ENCODE results near the gene IPCEF1.

The IPCEF1 gene

DNA sequence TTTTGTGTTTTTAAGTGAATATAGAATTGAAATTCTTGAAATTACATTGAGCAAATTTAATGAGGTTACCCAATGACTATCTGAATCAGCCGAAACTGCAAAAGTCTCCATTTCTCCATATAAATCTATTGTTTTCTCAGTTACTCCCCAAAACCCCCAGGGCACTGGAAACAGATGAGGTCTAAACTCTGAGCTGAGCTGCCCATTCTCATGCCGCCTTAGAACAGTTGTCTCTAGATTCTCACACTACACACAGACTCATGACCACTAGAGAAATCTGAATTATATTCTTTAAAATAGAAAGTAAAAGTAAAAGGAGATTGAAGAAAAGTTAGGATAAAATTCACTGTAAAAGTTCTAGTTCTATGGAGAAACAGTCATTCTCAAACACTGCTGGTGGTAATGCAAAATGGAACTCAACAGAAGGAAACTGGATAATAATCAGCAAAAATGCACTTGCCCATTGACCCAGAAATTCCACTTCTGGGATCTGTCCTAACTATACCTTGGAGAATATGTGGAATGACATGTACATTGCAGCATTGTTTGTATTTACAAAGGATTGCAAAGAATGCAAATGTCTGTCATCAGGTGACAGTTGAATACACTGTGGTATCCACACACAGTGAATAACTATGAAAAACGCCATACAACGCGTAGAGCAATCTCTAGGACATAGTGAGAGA lies 125.5 kb downstream of the IPCEF1 start:
- CTCF ChIA-PET = no interaction called here

DNA sequence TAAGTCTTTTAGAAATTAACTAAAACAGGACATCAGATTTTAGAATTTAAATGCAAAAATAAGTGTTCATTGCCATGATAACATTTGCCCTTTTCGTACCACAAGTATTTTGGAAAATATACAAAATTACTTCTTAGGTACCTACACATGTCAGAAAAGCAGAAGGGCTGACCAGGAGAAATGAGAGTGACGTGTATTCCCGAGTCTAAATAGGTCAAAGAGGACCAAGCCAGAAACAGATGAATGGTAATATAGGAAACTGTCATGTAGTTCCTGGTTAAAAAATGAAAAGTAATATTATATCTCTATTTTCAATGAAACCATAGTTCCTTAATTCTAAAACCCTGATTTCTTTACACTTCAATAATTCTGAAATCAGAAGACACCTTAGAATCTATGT lies 126.2 kb downstream of the IPCEF1 start:
- CTCF ChIA-PET = no interaction called here
- peaks cover 71% of the 10 kb centered on the region for H3K4me1 Mint-ChIP-seq
- no peak overlapping the region for H3K4me3 Mint-ChIP-seq
- no peaks in the 10 kb centered on the region for H3K9me3 Mint-ChIP-seq
- DNase-seq = no peak
- peaks cover 35% of the 10 kb centered on the region for H3K36me3 Mint-ChIP-seq
- H3K27me3 Mint-ChIP-seq = no peaks in the 10 kb centered on the region
- H3K27ac Mint-ChIP-seq = peak overlapping the region; percentile 80

More for the DNA sequence above, 125.5 kb downstream of the IPCEF1 start:
- no peak for DNase-seq
- Mint-ChIP-seq H3K27ac (peak overlapping the region; percentile 81), H3K4me3 (peak overlapping the region; percentile 45), H3K36me3 (peaks cover 32% of the 10 kb centered on the region), H3K4me1 (peaks cover 68% of the 10 kb centered on the region), H3K27me3 (no peaks in the 10 kb centered on the region), H3K9me3 (no peaks in the 10 kb centered on the region)

DNA sequence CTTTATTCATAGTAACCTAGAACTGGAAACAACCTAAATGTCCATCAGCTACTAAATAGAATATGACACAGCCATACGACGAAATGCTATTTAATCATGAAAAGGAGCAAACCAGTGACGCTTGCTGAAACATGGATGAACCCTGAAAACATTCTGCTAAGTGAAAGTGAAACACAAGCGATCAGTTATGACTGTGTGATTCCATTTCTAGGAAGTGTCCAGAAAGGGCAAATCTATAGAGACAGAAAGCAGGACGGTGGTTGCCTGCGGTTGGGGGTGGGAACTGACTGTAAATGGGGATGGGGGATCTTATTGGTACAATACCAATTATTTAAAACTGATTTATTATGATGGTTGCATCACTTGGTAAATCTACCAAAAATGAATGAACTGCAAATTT lies 126.8 kb downstream of the IPCEF1 start:
- peaks cover 34% of the 10 kb centered on the region for H3K36me3 Mint-ChIP-seq
- CTCF ChIA-PET = no interaction called here
- H3K27me3 Mint-ChIP-seq = no peaks in the 10 kb centered on the region
- peak; percentile 78 for DNase-seq
- H3K4me3 Mint-ChIP-seq = peak overlapping the region; percentile 58
- H3K9me3 Mint-ChIP-seq = no peaks in the 10 kb centered on the region
- peak overlapping the region; percentile 80 for H3K27ac Mint-ChIP-seq
- peaks cover 69% of the 10 kb centered on the region for H3K4me1 Mint-ChIP-seq

- CTCF ChIA-PET = no interaction called here
Observed at GRCh38 chr6:154228521-154228905, 128.1 kb downstream of the IPCEF1 start.

GRCh38 chr6:154227862-154228520 lies 128.6 kb downstream of the IPCEF1 start:
- no peaks in the 10 kb centered on the region for H3K9me3 Mint-ChIP-seq
- H3K27ac Mint-ChIP-seq = peak overlapping the region; percentile 63
- peaks cover 34% of the 10 kb centered on the region for H3K36me3 Mint-ChIP-seq
- DNase-seq = no peak
- peaks cover 61% of the 10 kb centered on the region for H3K4me1 Mint-ChIP-seq
- H3K27me3 Mint-ChIP-seq = no peaks in the 10 kb centered on the region
- CTCF ChIA-PET = interaction anchor here (1.1 kb wide), 1 partner anchor 12 kb away, joined by 3 read pairs; no protein-coding TSS in a partner anchor
- H3K4me3 Mint-ChIP-seq = no peak overlapping the region

More at GRCh38 chr6:154228521-154228905, 128.1 kb downstream of the IPCEF1 start:
- Mint-ChIP-seq H3K36me3 (peaks cover 32% of the 10 kb centered on the region), H3K9me3 (no peaks in the 10 kb centered on the region), H3K4me3 (no peak overlapping the region), H3K27ac (peak overlapping the region; percentile 63), H3K4me1 (peaks cover 64% of the 10 kb centered on the region), H3K27me3 (no peaks in the 10 kb centered on the region)
- no peak for DNase-seq

DNA sequence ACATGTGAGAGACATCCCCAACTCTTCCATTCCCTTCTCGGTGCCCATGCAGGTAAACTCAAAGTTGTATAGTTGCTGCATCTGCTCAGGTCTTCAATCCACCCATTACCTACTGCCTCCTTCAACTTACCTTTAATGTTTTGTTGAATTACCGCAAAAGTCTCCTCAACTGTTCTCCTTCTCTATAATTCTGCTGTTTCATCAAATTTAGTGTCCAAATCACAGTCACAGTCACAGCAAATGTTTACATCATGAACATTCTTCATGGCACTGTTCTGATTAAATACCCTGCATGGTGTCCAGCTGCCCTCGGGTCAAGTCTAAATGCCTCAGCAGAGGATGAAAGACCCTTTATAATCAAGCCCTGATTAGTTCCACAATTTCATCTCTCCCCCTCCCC lies 130.1 kb downstream of the IPCEF1 start:
- no peak overlapping the region for H3K27ac Mint-ChIP-seq
- H3K4me3 Mint-ChIP-seq = no peak overlapping the region
- no peaks in the 10 kb centered on the region for H3K27me3 Mint-ChIP-seq
- CTCF ChIA-PET = no interaction called here
- peaks cover 58% of the 10 kb centered on the region for H3K4me1 Mint-ChIP-seq
- no peak for DNase-seq
- peaks cover 45% of the 10 kb centered on the region for H3K36me3 Mint-ChIP-seq
- no peaks in the 10 kb centered on the region for H3K9me3 Mint-ChIP-seq

- CTCF ChIA-PET = interaction anchor here (0.8 to 1.6 kb wide), 3 partner anchors 10 to 66 kb away, joined by 3 to 5 read pairs (median 4); no protein-coding TSS in a partner anchor
- DNase-seq = no peak
- no peak overlapping the region for H3K4me3 Mint-ChIP-seq
- peaks cover 51% of the 10 kb centered on the region for H3K4me1 Mint-ChIP-seq
- H3K36me3 Mint-ChIP-seq = peaks cover 52% of the 10 kb centered on the region
- H3K9me3 Mint-ChIP-seq = no peaks in the 10 kb centered on the region
- no peaks in the 10 kb centered on the region for H3K27me3 Mint-ChIP-seq
- no peak overlapping the region for H3K27ac Mint-ChIP-seq
Observed at GRCh38 chr6:154223296-154223695, 133.3 kb downstream of the IPCEF1 start.

- CTCF ChIA-PET = interaction anchor here (0.8 to 1.6 kb wide), 3 partner anchors 9 to 65 kb away, joined by 3 to 5 read pairs (median 4); no protein-coding TSS in a partner anchor
- H3K36me3 Mint-ChIP-seq = peaks cover 53% of the 10 kb centered on the region
- no peak for DNase-seq
- no peak overlapping the region for H3K4me3 Mint-ChIP-seq
- H3K27ac Mint-ChIP-seq = no peak overlapping the region
- no peaks in the 10 kb centered on the region for H3K9me3 Mint-ChIP-seq
- no peaks in the 10 kb centered on the region for H3K27me3 Mint-ChIP-seq
- peaks cover 52% of the 10 kb centered on the region for H3K4me1 Mint-ChIP-seq
Observed at GRCh38 chr6:154222716-154223115, 133.9 kb downstream of the IPCEF1 start.

GRCh38 chr6:154219250-154219649 lies 137.4 kb downstream of the IPCEF1 start:
- no peak for DNase-seq
- Mint-ChIP-seq H3K36me3 (peaks cover 49% of the 10 kb centered on the region), H3K9me3 (no peaks in the 10 kb centered on the region), H3K27ac (peak overlapping the region; percentile 15), H3K4me3 (no peak overlapping the region), H3K27me3 (no peaks in the 10 kb centered on the region), H3K4me1 (peaks cover 43% of the 10 kb centered on the region)
- CTCF ChIA-PET = interaction anchor here (0.6 kb wide), 1 partner anchor 80 kb away, joined by 3 read pairs; no protein-coding TSS in a partner anchor

GRCh38 chr6:154218787-154219186 lies 137.8 kb downstream of the IPCEF1 start:
- no peaks in the 10 kb centered on the region for H3K27me3 Mint-ChIP-seq
- CTCF ChIA-PET = no interaction called here
- H3K36me3 Mint-ChIP-seq = peaks cover 52% of the 10 kb centered on the region
- no peak for DNase-seq
- peak overlapping the region; percentile 15 for H3K27ac Mint-ChIP-seq
- H3K4me3 Mint-ChIP-seq = no peak overlapping the region
- H3K9me3 Mint-ChIP-seq = no peaks in the 10 kb centered on the region
- H3K4me1 Mint-ChIP-seq = peaks cover 39% of the 10 kb centered on the region

DNA sequence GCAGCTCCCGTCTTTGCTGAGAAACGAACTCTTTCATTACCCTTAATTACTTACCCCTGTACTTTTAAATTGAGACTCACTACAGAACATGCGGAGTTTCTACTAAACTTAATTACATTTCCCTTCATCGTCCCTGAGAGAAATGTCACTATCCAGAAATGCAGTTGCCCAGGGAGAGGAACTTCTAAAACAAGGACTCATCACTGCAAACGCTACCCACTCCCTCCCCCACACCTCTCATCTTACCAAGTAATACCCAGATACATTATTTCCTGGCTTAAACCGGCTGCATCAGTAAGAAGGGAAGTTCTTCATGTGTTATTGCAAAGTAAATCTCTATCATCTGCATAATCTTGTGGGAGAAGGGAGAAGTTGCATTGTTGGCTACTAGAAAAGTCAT lies 138.3 kb downstream of the IPCEF1 start:
- no peak overlapping the region for H3K27ac Mint-ChIP-seq
- H3K36me3 Mint-ChIP-seq = peaks cover 49% of the 10 kb centered on the region
- CTCF ChIA-PET = no interaction called here
- H3K4me3 Mint-ChIP-seq = no peak overlapping the region
- peaks cover 38% of the 10 kb centered on the region for H3K4me1 Mint-ChIP-seq
- no peaks in the 10 kb centered on the region for H3K27me3 Mint-ChIP-seq
- no peaks in the 10 kb centered on the region for H3K9me3 Mint-ChIP-seq
- DNase-seq = no peak

DNA sequence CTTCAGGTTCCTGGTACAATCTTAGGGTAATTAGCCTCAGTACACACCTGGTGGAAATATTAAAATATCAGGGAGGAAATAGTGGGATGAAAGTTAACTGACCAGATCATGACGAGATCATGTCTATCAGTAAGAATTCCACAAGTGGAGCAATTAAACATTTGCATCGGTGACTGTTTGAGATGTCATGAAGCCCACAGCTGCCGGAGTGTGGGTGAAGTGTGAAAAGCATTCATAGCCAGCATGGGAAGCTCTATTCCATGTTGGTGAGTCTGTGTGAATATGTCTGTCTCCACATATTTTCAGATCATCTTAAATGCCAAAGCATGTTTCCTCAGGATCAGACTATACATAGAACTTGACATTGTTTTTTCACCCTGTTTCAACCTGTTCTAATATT lies 142.8 kb downstream of the IPCEF1 start:
- H3K36me3 Mint-ChIP-seq = peaks cover 49% of the 10 kb centered on the region
- CTCF ChIA-PET = interaction anchor here (0.6 to 1.0 kb wide), 2 partner anchors 9 to 12 kb away, joined by 3 to 4 read pairs; no protein-coding TSS in a partner anchor
- peaks cover 12% of the 10 kb centered on the region for H3K4me1 Mint-ChIP-seq
- no peak for DNase-seq
- no peaks in the 10 kb centered on the region for H3K9me3 Mint-ChIP-seq
- H3K27ac Mint-ChIP-seq = no peak overlapping the region
- H3K4me3 Mint-ChIP-seq = no peak overlapping the region
- H3K27me3 Mint-ChIP-seq = no peaks in the 10 kb centered on the region

- no peak for DNase-seq
- H3K36me3 Mint-ChIP-seq = peaks cover 59% of the 10 kb centered on the region
- no peaks in the 10 kb centered on the region for H3K4me1 Mint-ChIP-seq
- H3K27ac Mint-ChIP-seq = no peak overlapping the region
- H3K4me3 Mint-ChIP-seq = no peak overlapping the region
- H3K27me3 Mint-ChIP-seq = no peaks in the 10 kb centered on the region
- no peaks in the 10 kb centered on the region for H3K9me3 Mint-ChIP-seq
- CTCF ChIA-PET = no interaction called here
Observed at GRCh38 chr6:154210678-154211077, 145.9 kb downstream of the IPCEF1 start.

- Mint-ChIP-seq H3K27me3 (no peaks in the 10 kb centered on the region), H3K36me3 (peaks cover 65% of the 10 kb centered on the region), H3K4me3 (no peak overlapping the region), H3K4me1 (no peaks in the 10 kb centered on the region), H3K9me3 (no peaks in the 10 kb centered on the region), H3K27ac (no peak overlapping the region)
- no peak for DNase-seq
- CTCF ChIA-PET = interaction anchor here (2.8 kb wide), 1 partner anchor 68 kb away, joined by 8 read pairs; no protein-coding TSS in a partner anchor
Observed at GRCh38 chr6:154209555-154209954, 147.0 kb downstream of the IPCEF1 start.

DNA sequence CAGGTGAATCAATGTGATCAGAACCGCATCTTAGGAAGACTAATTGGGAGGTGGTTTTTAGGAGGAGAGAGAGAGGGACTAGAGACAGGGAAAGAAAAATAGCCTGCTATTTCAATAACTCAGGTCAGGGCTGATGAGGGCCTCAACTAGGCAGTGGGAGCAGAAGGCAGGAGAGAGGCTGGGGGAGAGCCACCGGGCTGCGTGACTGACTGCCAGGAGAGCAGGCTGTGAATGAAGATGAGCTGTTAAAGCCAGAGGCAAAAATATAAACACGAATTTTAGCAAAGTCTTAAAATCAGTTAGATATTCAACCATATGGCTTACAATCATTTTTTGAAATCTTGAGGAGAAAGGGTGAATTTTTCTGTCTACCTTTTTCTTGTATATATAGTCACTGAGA lies 149.6 kb downstream of the IPCEF1 start:
- CTCF ChIA-PET = interaction anchor here (2.8 kb wide), 1 partner anchor 71 kb away, joined by 8 read pairs; no protein-coding TSS in a partner anchor
- H3K4me3 Mint-ChIP-seq = no peak overlapping the region
- peaks cover 69% of the 10 kb centered on the region for H3K36me3 Mint-ChIP-seq
- H3K27ac Mint-ChIP-seq = no peak overlapping the region
- H3K27me3 Mint-ChIP-seq = no peaks in the 10 kb centered on the region
- no peaks in the 10 kb centered on the region for H3K9me3 Mint-ChIP-seq
- no peak for DNase-seq
- no peaks in the 10 kb centered on the region for H3K4me1 Mint-ChIP-seq
